NCI-H748 (cell line): Measurements from ENCODE around the gene NTN3.

Experiments
- DNase-seq: peaks from one replicate; lab custom pipeline; 2025; ENCODE audit not compliant: unreplicated experiment; lab: John Stamatoyannopoulos, UW

The NTN3 gene

DNA sequence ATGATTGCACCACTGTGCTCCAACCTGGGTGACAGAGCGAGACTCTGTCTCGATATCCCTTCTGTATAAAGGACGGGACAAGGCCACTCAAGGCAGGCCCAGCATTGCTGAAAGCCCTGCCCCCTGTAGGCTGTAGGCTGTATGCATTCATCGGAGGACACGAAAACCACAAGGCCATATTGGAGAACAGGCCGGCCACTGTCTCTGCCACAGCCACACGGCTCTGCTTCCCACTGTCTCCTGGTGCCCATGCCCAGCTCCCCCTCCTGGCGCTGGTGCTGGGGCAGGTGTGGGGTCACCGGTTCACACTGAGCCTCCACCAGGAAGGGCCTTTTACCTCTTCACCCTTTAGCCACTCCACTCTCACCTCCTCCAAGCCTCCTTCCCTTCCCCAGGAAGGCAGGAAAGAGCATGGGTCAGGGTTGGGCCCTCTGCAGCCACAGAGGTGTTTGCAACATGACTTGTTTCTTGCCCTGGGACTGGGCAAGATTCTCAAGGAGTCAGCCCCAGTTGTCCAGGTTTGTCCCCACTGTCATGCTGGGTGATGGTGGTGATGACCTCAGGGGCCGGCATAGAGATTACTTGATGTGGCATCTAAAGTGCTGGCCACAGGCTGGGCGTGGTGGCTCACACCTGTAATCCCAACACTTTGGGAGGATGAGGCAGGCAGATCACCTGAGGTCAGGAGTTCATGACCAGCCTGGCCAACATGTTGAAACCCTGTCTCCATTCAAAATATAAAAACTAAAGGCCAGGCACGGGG is 5.3 kb upstream of the NTN3 start:
- DNase-seq = peak; percentile 4

DNA sequence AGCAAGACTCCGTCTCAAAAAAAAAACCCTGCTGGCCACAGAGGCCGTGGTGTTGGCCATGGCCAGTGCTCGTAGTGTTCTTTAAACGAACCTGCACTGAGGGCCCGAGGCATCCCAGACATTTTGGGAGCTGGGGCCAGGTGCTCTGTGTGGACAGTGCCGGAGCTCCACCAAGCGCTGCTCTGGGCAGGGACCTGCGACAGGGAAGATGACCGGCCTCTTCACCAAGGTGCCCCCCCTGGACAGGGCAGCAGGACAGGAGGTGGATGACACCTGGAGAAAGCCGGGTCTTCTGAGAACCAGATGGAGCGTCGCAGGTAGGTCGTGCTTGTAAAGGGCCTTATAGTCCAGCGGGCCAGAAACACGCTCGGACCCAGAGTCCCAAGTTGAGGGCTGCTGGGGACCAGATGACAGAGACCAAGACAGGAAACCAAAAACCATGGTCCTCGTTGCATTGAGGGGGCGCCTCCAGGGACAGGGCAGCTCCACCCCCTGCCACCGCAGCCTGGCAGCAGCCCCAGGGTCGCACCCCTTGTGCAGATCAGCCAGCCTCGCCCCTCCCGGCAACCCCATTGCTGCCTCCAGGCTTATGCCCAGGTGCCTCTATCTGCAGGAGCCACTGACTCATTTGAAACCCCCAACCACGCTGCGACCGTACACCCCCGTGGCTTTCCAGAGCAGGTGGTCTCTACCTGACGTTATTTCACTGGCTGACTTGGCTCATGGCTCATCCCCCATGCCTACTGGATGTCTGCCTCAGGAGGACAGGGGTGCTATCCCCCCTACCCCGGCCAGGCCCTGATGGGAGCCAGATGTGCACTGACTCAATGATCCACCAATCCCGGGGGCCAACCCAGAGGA is 4.2 kb upstream of the NTN3 start:
- no peak for DNase-seq

DNA sequence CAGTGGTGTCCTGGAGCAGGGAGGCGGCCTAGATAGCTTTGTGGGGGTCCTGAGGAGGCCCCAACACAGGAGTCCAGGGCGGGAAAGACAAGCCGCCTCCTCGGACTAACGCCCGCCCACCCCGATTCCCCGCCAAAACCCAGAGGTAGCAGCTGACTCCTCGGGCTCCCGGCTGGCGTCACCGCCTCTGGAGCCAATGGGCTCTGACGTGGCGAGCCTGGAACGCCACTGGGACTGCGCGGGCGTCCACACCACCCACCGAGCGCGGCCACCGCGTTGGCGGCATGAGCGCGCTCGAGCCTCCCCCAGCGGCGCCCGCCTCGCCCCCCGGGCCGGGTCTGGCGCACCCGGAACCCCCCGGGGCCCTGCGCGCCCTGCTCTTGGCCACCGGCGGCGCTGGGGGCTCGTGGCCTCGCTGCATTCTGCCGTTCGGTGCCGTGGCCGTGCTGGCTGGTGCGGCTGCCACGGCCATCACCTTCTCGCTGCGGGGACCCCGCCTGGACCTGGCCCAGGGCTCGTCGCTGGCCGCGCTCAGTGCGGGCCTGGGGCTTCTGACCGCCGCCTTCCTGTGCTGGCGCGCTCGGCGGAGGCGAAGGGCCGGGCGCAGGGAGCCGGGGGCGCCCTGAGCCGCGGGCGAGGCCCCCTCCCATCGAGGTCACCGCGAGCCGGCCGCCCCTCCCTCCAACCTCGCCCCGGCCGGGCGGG is 3.4 kb upstream of the NTN3 start:
- peak; percentile 86 for DNase-seq

DNA sequence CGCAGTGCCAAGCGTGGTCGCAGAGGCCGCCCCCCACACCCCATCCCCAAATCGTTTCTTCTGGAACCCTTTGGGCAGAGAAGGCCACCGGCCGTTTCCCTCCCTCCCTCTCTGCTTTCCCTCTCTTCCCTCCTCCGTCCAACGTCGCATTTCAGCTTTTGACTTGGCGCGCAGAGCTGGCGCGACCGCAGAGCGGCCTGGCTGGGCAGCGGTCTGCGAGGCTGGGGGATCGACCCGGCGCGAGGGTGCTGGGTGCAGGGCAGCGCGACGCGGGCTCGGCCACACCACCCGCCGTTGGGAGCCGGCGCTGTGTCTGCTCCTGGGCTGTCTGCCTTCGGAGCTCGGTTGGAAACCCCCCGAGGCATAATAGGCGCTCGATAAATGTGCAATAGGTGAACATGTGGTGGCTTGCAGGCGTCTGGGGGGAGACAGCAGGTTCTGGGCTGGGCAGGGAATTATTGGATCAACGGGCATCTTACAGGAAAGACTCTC is 2.8 kb upstream of the NTN3 start:
- peak; percentile 63 for DNase-seq

DNA sequence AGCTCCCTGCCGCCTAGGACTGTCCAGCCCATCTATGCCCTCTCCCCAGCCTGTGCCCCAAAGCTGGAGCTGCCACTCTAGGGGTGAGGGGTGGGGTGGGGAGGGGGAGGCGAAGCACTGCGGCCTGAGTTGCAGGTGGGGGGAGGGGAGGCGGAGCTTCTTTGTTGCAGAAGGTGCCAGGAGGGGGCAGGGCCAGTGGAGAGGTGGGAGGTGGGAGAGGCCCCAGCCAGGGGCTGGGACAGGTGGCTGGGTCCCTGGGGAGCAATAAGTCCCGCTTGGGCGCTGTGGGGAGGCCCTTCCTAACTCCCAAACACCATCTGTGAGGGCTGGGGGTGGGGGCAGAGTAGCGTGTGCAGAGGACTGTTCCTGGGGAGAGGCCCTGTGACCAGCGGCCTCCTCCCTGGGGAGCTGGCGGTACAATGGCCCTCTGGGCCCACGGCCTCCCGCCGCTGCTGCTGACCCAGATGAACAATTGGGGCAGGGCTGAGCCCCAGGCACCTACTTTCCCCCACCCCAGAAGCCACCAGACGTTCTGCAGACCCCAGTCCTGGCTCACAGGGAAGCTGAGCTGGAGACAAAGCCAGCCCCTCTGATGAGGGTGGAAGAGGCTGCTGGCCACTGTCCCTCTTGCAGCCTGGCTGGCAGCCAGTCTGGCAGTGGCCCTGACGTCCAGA is 2.2 kb upstream of the NTN3 start:
- peak; percentile 62 for DNase-seq

DNA sequence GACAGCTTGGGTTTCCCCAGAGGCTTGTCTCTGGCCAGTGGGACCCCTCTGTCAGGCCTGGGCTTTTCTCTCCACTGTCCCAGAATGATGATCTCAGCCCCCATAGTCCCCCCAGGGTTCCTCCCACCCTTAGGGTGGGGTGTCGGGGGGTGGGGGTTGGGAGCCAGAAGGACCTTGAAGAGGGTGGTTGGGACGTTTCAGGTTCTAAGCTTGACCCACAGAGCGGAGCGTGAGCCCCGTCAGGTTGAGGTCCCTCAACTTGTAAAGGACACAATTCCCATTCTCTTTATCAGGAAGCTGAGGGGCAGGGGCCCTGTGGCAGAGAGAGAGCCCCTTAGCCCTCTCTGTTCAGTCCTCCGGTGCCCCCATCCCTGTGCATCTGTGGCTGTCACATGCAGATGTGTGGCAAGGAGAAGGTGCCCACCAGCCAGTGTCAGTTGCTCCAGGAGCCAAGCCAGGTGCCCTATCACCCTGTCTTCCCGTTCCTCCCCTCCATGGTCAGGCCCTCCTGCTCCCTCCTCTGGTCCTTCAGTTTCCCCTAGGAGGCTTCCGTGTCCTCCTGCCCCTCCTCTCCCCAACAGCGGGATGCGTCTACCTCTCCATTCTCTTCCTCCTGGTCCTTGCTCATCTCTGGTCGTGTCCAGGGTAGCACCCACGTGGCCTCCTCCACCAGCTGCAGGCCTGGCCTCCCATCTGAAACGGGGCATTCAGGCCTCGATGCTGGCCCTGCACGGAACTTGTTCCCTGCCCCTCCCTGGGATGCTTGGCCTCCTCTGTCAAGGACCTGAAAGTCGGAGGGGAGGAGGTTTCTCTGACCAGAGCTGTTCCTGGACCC is 1.5 kb upstream of the NTN3 start:
- DNase-seq = no peak

DNA sequence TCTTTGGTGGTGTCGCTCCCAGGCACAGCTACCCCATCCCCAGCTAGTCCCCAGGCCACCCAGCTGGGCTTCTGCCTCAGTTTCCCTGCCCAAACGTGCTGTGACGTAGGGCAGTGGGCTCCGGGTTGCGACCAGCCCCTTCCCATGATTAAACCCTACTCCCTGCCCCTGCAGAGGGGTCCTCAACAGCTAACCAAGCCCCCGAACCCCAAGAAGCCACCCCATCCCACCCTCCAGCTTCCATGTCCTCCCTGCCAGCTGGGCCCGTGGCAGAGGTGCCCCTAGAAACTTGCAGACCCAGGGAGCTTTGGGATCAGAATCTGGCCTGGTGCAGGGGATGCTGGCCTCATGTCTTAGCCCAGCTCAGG is 879 bp upstream of the NTN3 start:
- DNase-seq = no peak

DNA sequence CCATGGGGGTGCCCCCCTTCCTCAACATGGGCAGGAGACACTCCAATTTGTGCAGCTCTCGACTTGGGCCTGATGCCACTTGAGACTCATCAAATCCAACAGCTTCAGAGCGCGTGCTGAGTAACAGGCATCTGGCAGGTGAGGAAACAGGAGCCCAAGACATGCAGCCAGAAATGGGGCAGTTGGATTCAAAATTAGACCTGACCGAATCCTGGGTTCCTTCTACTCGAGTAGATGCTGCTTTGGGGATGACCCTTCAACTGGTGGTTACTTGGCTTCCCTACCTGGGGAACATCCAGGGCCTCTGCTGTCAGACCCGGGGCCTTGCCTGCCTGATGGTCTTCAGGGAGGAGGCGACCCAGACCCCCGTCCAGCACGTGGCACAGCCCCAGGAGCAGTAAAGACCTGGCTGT is 488 bp upstream of the NTN3 start:
- peak; percentile 12 for DNase-seq

DNA sequence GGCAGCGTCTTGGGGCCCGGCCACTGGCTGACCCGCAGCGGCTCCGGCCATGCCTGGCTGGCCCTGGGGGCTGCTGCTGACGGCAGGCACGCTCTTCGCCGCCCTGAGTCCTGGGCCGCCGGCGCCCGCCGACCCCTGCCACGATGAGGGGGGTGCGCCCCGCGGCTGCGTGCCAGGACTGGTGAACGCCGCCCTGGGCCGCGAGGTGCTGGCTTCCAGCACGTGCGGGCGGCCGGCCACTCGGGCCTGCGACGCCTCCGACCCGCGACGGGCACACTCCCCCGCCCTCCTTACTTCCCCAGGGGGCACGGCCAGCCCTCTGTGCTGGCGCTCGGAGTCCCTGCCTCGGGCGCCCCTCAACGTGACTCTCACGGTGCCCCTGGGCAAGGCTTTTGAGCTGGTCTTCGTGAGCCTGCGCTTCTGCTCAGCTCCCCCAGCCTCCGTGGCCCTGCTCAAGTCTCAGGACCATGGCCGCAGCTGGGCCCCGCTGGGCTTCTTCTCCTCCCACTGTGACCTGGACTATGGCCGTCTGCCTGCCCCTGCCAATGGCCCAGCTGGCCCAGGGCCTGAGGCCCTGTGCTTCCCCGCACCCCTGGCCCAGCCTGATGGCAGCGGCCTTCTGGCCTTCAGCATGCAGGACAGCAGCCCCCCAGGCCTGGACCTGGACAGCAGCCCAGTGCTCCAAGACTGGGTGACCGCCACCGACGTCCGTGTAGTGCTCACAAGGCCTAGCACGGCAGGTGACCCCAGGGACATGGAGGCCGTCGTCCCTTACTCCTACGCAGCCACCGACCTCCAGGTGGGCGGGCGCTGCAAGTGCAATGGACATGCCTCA is 773 bp downstream of the NTN3 start:
- peak; percentile 20 for DNase-seq

DNA sequence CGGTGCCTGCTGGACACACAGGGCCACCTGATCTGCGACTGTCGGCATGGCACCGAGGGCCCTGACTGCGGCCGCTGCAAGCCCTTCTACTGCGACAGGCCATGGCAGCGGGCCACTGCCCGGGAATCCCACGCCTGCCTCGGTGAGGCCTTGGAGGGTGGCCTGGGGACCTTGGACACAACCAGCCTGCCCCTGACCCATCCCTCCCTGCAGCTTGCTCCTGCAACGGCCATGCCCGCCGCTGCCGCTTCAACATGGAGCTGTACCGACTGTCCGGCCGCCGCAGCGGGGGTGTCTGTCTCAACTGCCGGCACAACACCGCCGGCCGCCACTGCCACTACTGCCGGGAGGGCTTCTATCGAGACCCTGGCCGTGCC is 1.4 kb downstream of the NTN3 start:
- DNase-seq = no peak

DNA sequence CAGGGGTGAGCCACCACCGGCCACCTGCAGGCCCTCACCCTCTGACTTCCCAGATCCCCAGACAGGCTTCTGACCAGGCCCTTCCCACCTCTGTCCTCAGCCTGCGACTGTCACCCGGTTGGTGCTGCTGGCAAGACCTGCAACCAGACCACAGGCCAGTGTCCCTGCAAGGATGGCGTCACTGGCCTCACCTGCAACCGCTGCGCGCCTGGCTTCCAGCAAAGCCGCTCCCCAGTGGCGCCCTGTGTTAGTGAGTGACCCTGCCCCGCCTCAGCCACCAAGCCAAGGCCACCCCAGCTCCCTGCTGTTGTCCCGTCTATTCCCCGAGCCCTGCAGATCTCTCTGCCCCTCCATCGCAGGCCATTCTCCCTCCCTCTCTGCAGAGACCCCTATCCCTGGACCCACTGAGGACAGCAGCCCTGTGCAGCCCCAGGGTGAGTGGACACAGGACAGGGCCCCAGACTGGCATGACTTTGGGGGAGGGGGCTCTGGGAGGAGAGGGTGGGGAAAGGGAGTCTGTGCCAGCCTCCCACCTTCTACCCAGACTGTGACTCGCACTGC is 1.9 kb downstream of the NTN3 start:
- DNase-seq = no peak

DNA sequence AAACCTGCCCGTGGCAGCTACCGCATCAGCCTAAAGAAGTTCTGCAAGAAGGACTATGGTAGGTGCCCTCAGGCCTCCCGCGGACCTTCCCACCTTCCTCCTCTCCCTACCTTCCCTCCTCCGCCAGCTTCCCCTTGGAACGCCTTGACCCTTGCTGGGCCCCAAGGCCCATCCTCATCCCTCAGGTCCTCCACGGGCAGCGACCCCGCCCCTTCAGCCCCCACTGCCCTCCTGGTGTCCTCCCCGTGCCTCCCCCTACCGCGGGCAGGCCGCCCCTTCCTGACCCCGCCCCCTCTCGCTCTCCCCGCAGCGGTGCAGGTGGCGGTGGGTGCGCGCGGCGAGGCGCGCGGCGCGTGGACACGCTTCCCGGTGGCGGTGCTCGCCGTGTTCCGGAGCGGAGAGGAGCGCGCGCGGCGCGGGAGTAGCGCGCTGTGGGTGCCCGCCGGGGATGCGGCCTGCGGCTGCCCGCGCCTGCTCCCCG is 2.4 kb downstream of the NTN3 start:
- peak; percentile 27 for DNase-seq

DNA sequence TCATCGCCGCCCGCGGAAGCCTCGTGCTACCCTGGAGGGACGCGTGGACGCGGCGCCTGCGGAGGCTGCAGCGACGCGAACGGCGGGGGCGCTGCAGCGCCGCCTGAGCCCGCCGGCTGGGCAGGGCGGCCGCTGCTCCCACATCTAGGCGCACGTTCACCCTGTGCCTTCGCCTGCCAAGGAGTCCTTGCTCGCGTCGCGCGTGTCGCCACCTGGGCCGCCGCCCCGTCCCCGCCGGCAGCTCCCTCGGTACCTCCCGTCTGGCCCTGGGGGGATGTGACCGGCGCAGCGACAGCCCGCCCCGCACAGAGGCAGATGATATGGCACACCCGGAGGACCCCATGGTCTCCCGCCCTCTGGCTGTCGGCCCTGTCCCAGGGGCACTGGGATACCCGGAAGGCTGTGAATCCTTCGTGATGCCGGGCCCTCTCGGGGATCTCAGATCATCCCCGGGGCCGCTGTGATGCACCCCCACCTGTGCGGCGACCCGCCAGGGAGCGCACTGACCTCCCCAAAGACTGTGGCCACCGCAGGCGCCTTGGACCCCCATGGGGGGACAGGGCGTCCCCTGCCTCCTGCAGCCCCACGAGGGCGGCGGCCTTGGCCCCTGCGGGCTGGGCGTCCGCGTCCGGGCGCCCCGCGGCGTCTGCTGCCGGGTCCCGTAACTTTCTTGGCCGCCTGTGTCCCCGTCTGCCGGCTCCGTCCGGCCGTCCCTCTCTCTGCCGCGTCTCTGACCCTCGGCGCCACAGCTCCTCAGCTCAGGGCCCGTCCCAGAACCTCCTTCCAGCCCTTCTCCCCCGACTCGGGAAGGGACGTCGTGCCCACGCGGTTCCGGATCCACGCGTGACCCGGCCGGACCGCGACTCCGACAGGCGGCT is 3.1 kb downstream of the NTN3 start:
- DNase-seq = peak; percentile 42

DNA sequence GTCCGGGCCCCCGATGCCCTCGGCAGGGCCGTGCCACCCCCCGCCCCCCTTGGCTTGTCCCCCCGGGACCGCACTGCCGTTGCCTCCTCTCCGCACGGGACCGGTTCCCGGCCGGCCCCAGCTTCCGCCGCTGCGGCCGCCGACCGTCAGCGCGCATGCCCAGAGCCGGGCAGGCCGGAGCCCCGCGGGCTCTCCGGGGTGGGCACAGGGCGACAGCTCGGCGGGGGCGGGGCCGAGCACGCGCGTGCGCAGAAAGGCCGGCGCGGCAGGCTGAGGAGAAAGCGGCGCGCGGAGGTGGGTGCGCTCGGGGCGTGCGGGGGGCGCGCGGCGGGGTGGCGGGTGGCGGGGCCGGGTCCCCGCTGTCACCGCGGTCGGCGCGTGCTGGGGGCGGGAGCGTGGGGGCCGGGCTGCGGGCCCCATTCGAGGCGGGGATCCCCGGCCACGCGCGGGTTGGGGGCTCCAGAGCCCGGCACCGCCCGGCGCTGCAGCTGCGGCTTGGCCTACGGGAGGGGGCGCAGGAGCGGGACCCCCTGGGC is 3.8 kb downstream of the NTN3 start, which contains the start of gene TBC1D24:
TBC1D24 (plus strand) TSS at position 251 of the 536 bp plus-strand sequence. CDS start 21,022 bp downstream, outside the sequence.
- DNase-seq = peak; percentile 78

DNA sequence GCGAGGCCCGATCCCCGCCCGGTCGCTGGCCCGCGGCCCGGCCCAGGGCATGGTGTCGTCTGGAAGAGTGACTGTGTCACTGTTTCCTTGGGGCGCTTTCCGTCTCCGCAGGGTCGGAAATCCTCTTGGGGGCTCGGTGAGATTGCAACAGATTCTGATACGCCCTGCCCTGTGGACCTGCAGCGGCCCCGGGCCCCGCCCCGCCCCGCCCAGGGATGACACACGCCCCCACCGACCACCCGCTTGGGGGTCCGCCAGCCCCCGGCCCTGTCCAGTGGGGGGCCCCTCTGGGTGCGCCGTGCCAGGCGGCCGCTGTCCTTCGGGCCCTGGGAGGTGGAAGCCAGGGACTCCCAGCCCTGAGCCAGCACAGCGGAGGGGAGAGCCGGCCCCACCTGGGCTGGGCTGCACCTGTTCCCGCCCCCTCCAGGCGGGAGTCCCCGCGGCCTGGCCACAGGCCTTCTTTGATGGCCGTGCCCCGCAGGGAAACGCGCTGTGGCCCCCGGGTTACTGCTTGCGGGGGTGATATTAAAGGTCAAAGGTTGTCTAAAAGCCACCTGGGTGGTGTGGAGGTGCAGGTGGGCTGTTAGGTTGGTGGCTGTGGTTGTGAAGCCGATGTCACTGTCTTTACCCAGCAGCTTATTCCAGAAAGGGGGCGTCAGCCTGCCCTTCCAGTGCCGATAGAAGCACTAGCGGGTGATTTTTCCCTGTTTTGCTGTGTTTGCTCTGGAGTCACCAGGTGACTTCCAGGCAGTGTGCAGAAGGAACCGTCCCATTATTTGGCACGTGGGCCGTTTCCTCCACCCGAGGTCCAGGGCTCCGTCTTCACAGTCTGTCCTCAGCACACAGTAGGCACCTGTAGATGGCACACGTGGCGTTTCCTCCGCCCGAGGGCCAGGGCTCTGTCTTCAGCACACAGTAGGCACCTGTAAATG is 4.6 kb downstream of the NTN3 start:
- peak; percentile 38 for DNase-seq

DNA sequence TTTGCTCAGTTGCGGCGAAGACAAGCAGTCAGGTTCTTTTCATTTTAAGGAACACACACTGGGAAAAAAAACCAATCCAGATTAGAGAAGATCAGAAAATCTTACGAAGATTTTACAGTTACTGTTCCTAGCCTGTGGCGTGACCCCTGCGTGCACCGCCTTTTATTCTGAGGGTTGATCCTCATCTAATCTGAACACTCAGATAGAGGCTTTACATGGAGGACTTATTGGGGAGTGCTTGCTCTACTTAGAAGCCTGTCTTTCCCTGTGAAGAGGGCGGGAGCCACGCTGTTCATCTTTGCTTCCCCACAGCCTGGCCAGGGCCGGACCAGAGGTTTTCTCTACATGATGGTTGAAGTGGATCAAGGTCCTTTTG is 5.2 kb downstream of the NTN3 start:
- no peak for DNase-seq
